B cell (primary cell): ENCODE data around the gene ZNF493. TPM values are rescaled to one million over a fixed set of nuclear protein-coding genes. Genes with fewer than 3 reads are reported as not detected.
A peak's percentile ranks its signal among the peaks of the same experiment; 100 is the strongest.

Source experiments
- ATAC-seq: fragments of 200-7000 bp; cut with Tn5 transposase; one replicate; pipeline ENCODE4 v1.10.0; 2021; ENCODE audit warnings: low read depth, mild to moderate bottlenecking, moderate number of reproducible peaks, moderate library complexity
- CTCF ChIA-PET: fragments of 350-600 bp; sonication (Branson Sonifier 250); formaldehyde crosslinking; loops from one replicate; lab custom pipeline; 2021; ENCODE audit warnings: antibody characterized with exemption, inconsistent platforms; lab: Charles Lee
- POLR2A ChIA-PET: fragments of 350-600 bp; sonication (Branson Sonifier 250); formaldehyde crosslinking; loops from one replicate; lab custom pipeline; 2021; ENCODE audit warnings: antibody characterized with exemption; lab: Charles Lee
- DNase-seq: peaks from one replicate; pipeline ENCODE4 v3.0.0; 2013
- H2AFZ ChIP-seq: 2 replicates; pipeline ENCODE4 v1.6.1; 2012; ENCODE audit warnings: mild to moderate bottlenecking, low read depth, low read length; ENCODE audit not compliant: insufficient read depth, poor library complexity, severe bottlenecking
- H3K27ac ChIP-seq, 2 donors: 1 replicate in 1 of 2; 2 replicates in 1 of 2; pipeline ENCODE4 v1.5.1; 2012 to 2013; ENCODE audit warnings: low read length in 2 of 2, mild to moderate bottlenecking in 2 of 2, moderate library complexity in 1 of 2
- H3K27me3 ChIP-seq, 4 experiments: fragments of 200-600 bp in 1 of 4; sonication (generic) in 1 of 4; replicated peaks in 1 of 4; 1 replicate in 2 of 4; 2 replicates in 2 of 4; pipeline versions ENCODE4 v1.6.1 to v1.7.0; 2013 to 2016; ENCODE audit warnings: low read length in 3 of 4, mild to moderate bottlenecking in 2 of 4, mixed read lengths in 1 of 4, moderate library complexity in 1 of 4; ENCODE audit not compliant: insufficient read depth in 4 of 4, control insufficient read depth in 3 of 4; ENCODE audit errors: control extremely low read depth in 1 of 4
- H3K36me3 ChIP-seq, 2 experiments: replicated peaks in 1 of 2; 1 replicate in 1 of 2; 2 replicates in 1 of 2; pipeline versions ENCODE4 v1.6.1 to v1.7.1; 2013; ENCODE audit warnings: low read length in 1 of 2; ENCODE audit not compliant: insufficient read depth in 2 of 2, control insufficient read depth in 1 of 2; ENCODE audit errors: control extremely low read depth in 1 of 2, extremely low read depth in 1 of 2
- H3K4me1 ChIP-seq, 2 donors: fragments of 200-600 bp in 1 of 2; sonication (generic) in 1 of 2; 1 replicate in 1 of 2; 2 replicates in 1 of 2; pipeline versions ENCODE4 v1.5.1 to v1.6.1; 2013 to 2017; ENCODE audit warnings: low read length in 2 of 2; ENCODE audit not compliant: control insufficient read depth in 2 of 2, insufficient read depth in 2 of 2
- H3K4me2 ChIP-seq: replicated peaks from 2 replicates; pipeline ENCODE3; 2012; ENCODE audit warnings: mild to moderate bottlenecking, low read depth, low read length; ENCODE audit not compliant: poor library complexity, severe bottlenecking
- H3K4me3 ChIP-seq, 5 experiments: fragments of 200-600 bp in 1 of 5; sonication (generic) in 1 of 5; 1 replicate in 3 of 5; 2 replicates in 2 of 5; pipeline versions ENCODE4 v1.5.1 to v1.7.0; 2011 to 2016; ENCODE audit warnings: low read length in 4 of 5, mild to moderate bottlenecking in 4 of 5, low read depth in 2 of 5, control low read depth in 1 of 5, moderate library complexity in 1 of 5; ENCODE audit not compliant: insufficient read depth in 1 of 5; ENCODE audit errors: control extremely low read depth in 1 of 5, extremely low read depth in 1 of 5
- H3K79me2 ChIP-seq: fragments of 200-600 bp; sonication (generic); one replicate; pipeline ENCODE4 v1.6.0; 2016; ENCODE audit warnings: low read length; ENCODE audit not compliant: control insufficient read depth, insufficient read depth
- H3K9ac ChIP-seq: fragments of 200-600 bp; sonication (generic); 2 replicates; pipeline ENCODE4 v1.6.1; 2017; ENCODE audit warnings: mild to moderate bottlenecking, low read length, moderate library complexity
- H3K9me3 ChIP-seq, 3 donors: one replicate each; pipeline versions ENCODE4 v1.6.1 to v1.7.1; 2013; ENCODE audit warnings: low read length in 2 of 3; ENCODE audit not compliant: control insufficient read depth in 2 of 3, insufficient read depth in 1 of 3; ENCODE audit errors: control extremely low read depth in 1 of 3
- H4K20me1 ChIP-seq: 2 replicates; pipeline ENCODE4 v1.6.0; 2012; ENCODE audit warnings: mild to moderate bottlenecking, low read length; ENCODE audit not compliant: insufficient read depth, control insufficient read depth, poor library complexity, severe bottlenecking
- H3K27ac Mint-ChIP-seq: one replicate; pipeline ENCODE4 v1.8.0; 2021; ENCODE audit warnings: mixed read lengths
- H3K27me3 Mint-ChIP-seq: one replicate; pipeline ENCODE4 v1.8.0; 2021; ENCODE audit warnings: mixed read lengths
- H3K4me1 Mint-ChIP-seq: one replicate; pipeline ENCODE4 v1.8.0; 2021; ENCODE audit warnings: mixed read lengths
- H3K4me3 Mint-ChIP-seq: one replicate; pipeline ENCODE4 v1.8.0; 2021; ENCODE audit warnings: mixed read lengths
- H3K9me3 Mint-ChIP-seq: one replicate; pipeline ENCODE4 v1.8.0; 2022; ENCODE audit warnings: mixed read lengths; ENCODE audit not compliant: insufficient read depth
- CTCF ChIP-seq: fragments of 200-600 bp; IDR thresholded peaks from one replicate; pipeline ENCODE4 v1.8.0; 2022; ENCODE audit warnings: antibody characterized with exemption, mild to moderate bottlenecking
- EZH2 ChIP-seq: IDR thresholded peaks from 2 replicates; pipeline ENCODE4 v1.6.1; 2012; ENCODE audit warnings: borderline replicate concordance, low read depth, mild to moderate bottlenecking, moderate library complexity, low read length; ENCODE audit not compliant: insufficient read depth, poor library complexity, severe bottlenecking
- WGBS: methylation state at CpG from one replicate; pipeline ENCODE4 v1.1.5; 2013; ENCODE audit warnings: missing lambda C conversion rate; ENCODE audit not compliant: insufficient coverage; 5-methylcytosine and 5-hydroxymethylcytosine counted together
- intact Hi-C: fragments of 100-400 bp; cut with micrococcal nuclease; formaldehyde crosslinking; loops from one replicate; pipeline ENCODE4 v1.10.0; 2022
- polyA plus RNA-seq: library from polyadenylated mRNA; depleted of rRNA; stranded (reverse); fragments of >200 nt; gene quantifications from 2 replicates; pipeline ENCODE4 v1.2.3, GENCODE V29; 2012
- total RNA-seq, 2 donors: library from RNA; stranded (reverse); fragments of 120-200 nt in 1 of 2; gene quantifications; 1 replicate in 1 of 2; 2 replicates in 1 of 2; pipeline versions ENCODE4 v1.2.3 to v1.2.4, GENCODE V29; 2013 to 2022

ZNF493 gene
- total and polyA plus RNA-seq, 2 donors (not counting 1 experiment from before 2014, with no cell fraction given): 11.2 to 85.3 TPM

DNA sequence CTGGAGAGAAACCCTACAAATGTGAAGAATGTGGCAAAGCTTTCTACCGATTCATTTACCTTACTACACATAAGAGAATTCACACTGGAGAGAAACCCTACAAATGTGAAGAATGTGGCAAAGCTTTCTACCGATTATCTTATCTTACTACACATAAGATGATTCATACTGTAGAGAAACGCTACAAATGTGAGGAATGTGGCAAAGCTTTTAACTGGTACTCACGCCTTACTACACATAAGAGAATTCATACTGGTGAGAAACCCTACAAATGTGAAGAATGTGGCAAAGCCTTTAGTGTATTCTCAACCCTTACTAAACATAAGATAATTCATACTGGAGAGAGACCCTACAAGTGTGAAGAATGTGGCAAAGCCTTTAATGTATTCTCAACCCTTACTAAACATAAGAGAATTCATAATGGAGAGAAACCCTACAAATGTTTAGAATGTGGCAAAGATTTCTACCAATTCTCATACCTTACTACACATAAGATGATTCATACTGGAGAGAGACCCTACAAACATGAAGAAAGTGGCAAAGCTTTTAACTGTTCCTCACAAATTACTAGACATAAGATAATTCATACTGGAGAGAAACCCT is 12.9 kb upstream of the ZNF493 start:
- no peak overlapping the region for H3K4me2 ChIP-seq
- H3K79me2 ChIP-seq: no peaks in the 10 kb centered on the region
- H2AFZ ChIP-seq: no peak overlapping the region
- POLR2A ChIA-PET: no interaction called here
- no peak for DNase-seq
- no peak for ATAC-seq
- Mint-ChIP-seq H3K27ac (no peak overlapping the region), H3K4me1 (no peaks in the 10 kb centered on the region), H3K9me3 (peaks cover 18% of the 10 kb centered on the region), H3K27me3 (no peaks in the 10 kb centered on the region), H3K4me3 (no peak overlapping the region)
- no peak overlapping the region for H3K27ac ChIP-seq
- H3K9ac ChIP-seq: no peak overlapping the region
- WGBS: no CpG with 5 or more reads among the region's 4 CpGs
- peak overlapping the region in 1 of 5 experiments; percentile 25 for H3K4me3 ChIP-seq
- TF ChIP-seq EZH2 (no peak), CTCF (no peak)
- no peaks in the 10 kb centered on the region for H3K27me3 ChIP-seq
- intact Hi-C loops: no loop called here
- H3K9me3 ChIP-seq: peaks cover 18 to 86% (median 43%) of the 10 kb centered on the region in 3 donors
- peaks cover 2 to 11% of the 10 kb centered on the region in 2 experiments for H3K36me3 ChIP-seq
- H4K20me1 ChIP-seq: no peaks in the 10 kb centered on the region
- CTCF ChIA-PET: no interaction called here
- no peaks in the 10 kb centered on the region for H3K4me1 ChIP-seq

GRCh38 chr19:21396121-21396520 is 812 bp upstream of the ZNF493 start:
- Histone ChIP-seq H3K27me3 (no peaks in the 10 kb centered on the region), H3K9ac (no peak overlapping the region), H3K79me2 (peaks cover 44% of the 10 kb centered on the region), H3K27ac (no peak overlapping the region), H3K36me3 (peaks cover 7 to 12% of the 10 kb centered on the region in 2 experiments), H3K4me1 (peaks cover 12 to 15% of the 10 kb centered on the region in 2 donors), H4K20me1 (no peaks in the 10 kb centered on the region), H3K4me2 (peak overlapping the region; percentile 71), H2AFZ (peak overlapping the region; percentile 70), H3K4me3 (no peak overlapping the region), H3K9me3 (peaks cover 4 to 33% (median 4%) of the 10 kb centered on the region in 3 donors)
- Mint-ChIP-seq H3K9me3 (peaks cover 7% of the 10 kb centered on the region), H3K4me1 (peaks cover 22% of the 10 kb centered on the region), H3K27me3 (no peaks in the 10 kb centered on the region), H3K27ac (no peak overlapping the region), H3K4me3 (no peak overlapping the region)
- no peak for DNase-seq
- intact Hi-C loops: loop anchor here (1.0 to 10.0 kb wide), 5 partner anchors 67 to 439 kb away; partner anchors contain the start of genes ZNF100, ZNF43, ZNF431 and ZNF708
- no peak for TF ChIP-seq CTCF
- TF ChIP-seq EZH2: no peak
- ChIA-PET POLR2A (interaction anchor here (0.8 to 1.3 kb wide), 3 partner anchors 67 to 831 kb away, joined by 4 to 15 read pairs (median 4); partner anchors contain the start of genes ZNF429, ZNF708 and ZNF737), CTCF (interaction anchor here (1.5 kb wide), 1 partner anchor 12 kb away, joined by 4 read pairs; no protein-coding TSS in a partner anchor)
- ATAC-seq: no peak
- 97% methylated on average over 5 of the region's 10 CpGs for WGBS
